GM23338 (cell line): Measurements from ENCODE around the gene ZCCHC24. TPM values are rescaled to one million over a fixed set of nuclear protein-coding genes. Genes with fewer than 3 reads are reported as not detected.

ENCODE experiments used
- ATAC-seq: fragments of 200-7000 bp; cut with Tn5 transposase; 3 replicates; pipeline ENCODE4 v1.9.1; 2020
- DNase-seq: peaks from one replicate; pipeline ENCODE4 v3.0.0-alpha.2; 2015; ENCODE audit warnings: low spot score
- H2AFZ ChIP-seq: fragments of 200-600 bp; sonication (generic); 2 replicates; pipeline ENCODE4 v1.8.0; 2016; ENCODE audit warnings: antibody characterized with exemption, mild to moderate bottlenecking, moderate library complexity
- H3F3A ChIP-seq: fragments of 200-600 bp; sonication (generic); replicated peaks from 2 replicates; pipeline ENCODE4 v1.8.0; 2017; ENCODE audit warnings: antibody characterized with exemption, mixed run types, low read depth
- H3K27ac ChIP-seq: fragments of 200-600 bp; sonication (generic); 2 replicates; pipeline ENCODE4 v1.6.1; 2016; ENCODE audit warnings: low read depth
- H3K27me3 ChIP-seq: fragments of 200-600 bp; sonication (generic); 2 replicates; pipeline ENCODE4 v1.8.0; 2016; ENCODE audit warnings: mild to moderate bottlenecking, mixed run types, moderate library complexity; ENCODE audit not compliant: insufficient read depth
- H3K36me3 ChIP-seq: fragments of 200-600 bp; sonication (generic); 2 replicates; pipeline ENCODE4 v1.8.0; 2016; ENCODE audit warnings: mild to moderate bottlenecking; ENCODE audit not compliant: insufficient read depth
- H3K4me1 ChIP-seq: fragments of 200-600 bp; sonication (generic); 2 replicates; pipeline ENCODE4 v1.8.0; 2016; ENCODE audit warnings: mild to moderate bottlenecking, moderate library complexity; ENCODE audit not compliant: insufficient read depth
- H3K4me2 ChIP-seq: fragments of 200-600 bp; sonication (generic); 2 replicates; pipeline ENCODE4 v1.7.1; 2017; ENCODE audit warnings: mixed run types
- H3K4me3 ChIP-seq: fragments of 200-600 bp; sonication (generic); 2 replicates; pipeline ENCODE4 v1.6.1; 2016; ENCODE audit warnings: mixed run types
- H3K79me2 ChIP-seq: fragments of 200-600 bp; sonication (generic); replicated peaks from 2 replicates; pipeline ENCODE4 v1.8.0; 2017; ENCODE audit warnings: mild to moderate bottlenecking; ENCODE audit not compliant: insufficient read depth
- H3K9me2 ChIP-seq: fragments of 200-600 bp; sonication (generic); 2 replicates; pipeline ENCODE4 v1.8.0; 2017; ENCODE audit not compliant: insufficient read depth
- H4K20me1 ChIP-seq: fragments of 200-600 bp; sonication (generic); replicated peaks from 2 replicates; pipeline ENCODE4 v1.8.0; 2017; ENCODE audit warnings: mild to moderate bottlenecking; ENCODE audit not compliant: insufficient read depth
- H3K27ac Mint-ChIP-seq: 2 replicates; pipeline ENCODE4 v1.8.0; 2020; ENCODE audit warnings: inconsistent platforms, mild to moderate bottlenecking, moderate library complexity, mixed read lengths
- H3K27me3 Mint-ChIP-seq: 3 replicates; pipeline ENCODE4 v1.8.0; 2022; ENCODE audit warnings: low read depth, mild to moderate bottlenecking, moderate library complexity, mixed read lengths, inconsistent platforms; ENCODE audit not compliant: insufficient read depth, poor library complexity
- H3K36me3 Mint-ChIP-seq: 3 replicates; pipeline ENCODE4 v1.8.0; 2021; ENCODE audit warnings: low read depth, mild to moderate bottlenecking, inconsistent platforms, moderate library complexity, mixed read lengths
- H3K4me1 Mint-ChIP-seq: 3 replicates; pipeline ENCODE4 v1.8.0; 2020; ENCODE audit warnings: mild to moderate bottlenecking, inconsistent platforms, mixed read lengths
- H3K4me3 Mint-ChIP-seq: 3 replicates; pipeline ENCODE4 v1.8.0; 2021; ENCODE audit warnings: moderate library complexity, mild to moderate bottlenecking, inconsistent platforms, mixed read lengths
- H3K9me3 Mint-ChIP-seq: 3 replicates; pipeline ENCODE4 v1.8.0; 2020; ENCODE audit warnings: moderate library complexity, mild to moderate bottlenecking, inconsistent platforms, mixed read lengths
- CREB1 ChIP-seq: fragments of 250-450 bp; sonication (Bioruptor Pico); IDR thresholded peaks from 2 replicates; pipeline ENCODE4 v1.5.0; 2020; ENCODE audit warnings: low read depth, mild to moderate bottlenecking, moderate library complexity
- EZH2 ChIP-seq: fragments of 200-600 bp; sonication (generic); IDR thresholded peaks from one replicate; pipeline ENCODE4 v1.8.0; 2017; ENCODE audit warnings: antibody characterized with exemption, mild to moderate bottlenecking, low read depth; ENCODE audit not compliant: unreplicated experiment
- EZH2phosphoT487 ChIP-seq: fragments of 200-600 bp; sonication (generic); IDR thresholded peaks from one replicate; pipeline ENCODE4 v1.8.1; 2018; ENCODE audit warnings: antibody characterized with exemption; ENCODE audit not compliant: unreplicated experiment
- JUNB ChIP-seq: IDR thresholded peaks from one replicate; pipeline ENCODE4 v1.6.1; 2016; ENCODE audit warnings: antibody characterized with exemption; ENCODE audit not compliant: unreplicated experiment
- NANOG ChIP-seq: IDR thresholded peaks from 2 replicates; pipeline ENCODE4 v1.6.1; 2016; ENCODE audit warnings: antibody characterized with exemption, borderline replicate concordance
- POLR2AphosphoS5 ChIP-seq: IDR thresholded peaks from 2 replicates; pipeline ENCODE4 v1.6.1; 2016; ENCODE audit warnings: antibody characterized with exemption, low read depth
- STAT1 ChIP-seq: IDR thresholded peaks from one replicate; pipeline ENCODE4 v1.6.1; 2016; ENCODE audit warnings: antibody characterized with exemption; ENCODE audit not compliant: unreplicated experiment
- ZNF114 ChIP-seq: fragments of 250-450 bp; sonication (Bioruptor Pico); IDR thresholded peaks from 2 replicates; pipeline ENCODE4 v1.5.0; 2020; ENCODE audit warnings: mild to moderate bottlenecking, moderate library complexity
- ZNF331 ChIP-seq: fragments of 250-450 bp; sonication (Bioruptor Pico); IDR thresholded peaks from 2 replicates; pipeline ENCODE4 v1.5.0; 2020; ENCODE audit warnings: low read depth, mild to moderate bottlenecking, moderate library complexity
- ZNF462 ChIP-seq: fragments of 250-450 bp; sonication (Bioruptor Pico); IDR thresholded peaks from 2 replicates; pipeline ENCODE4 v1.5.0; 2020; ENCODE audit warnings: mild to moderate bottlenecking, moderate library complexity
- polyA plus RNA-seq: library from polyadenylated mRNA; unstranded; fragments of >200 nt; fragmentation: Nextera tagmentation; extraction: Ambion mirVana; gene quantifications from 2 replicates; pipeline ENCODE4 v1.2.1, GENCODE V29; 2016
- total RNA-seq: library from RNA; depleted of rRNA; stranded (reverse); fragments of >200 nt; shearing (Covaris generic); gene quantifications from 2 replicates; pipeline ENCODE4 v1.2.3, GENCODE V29; 2014
- TF ChIP-seq, protein P1 (sequence below): IDR thresholded peaks from 2 replicates; pipeline ENCODE4 v1.6.1; 2016; ENCODE audit warnings: antibody characterized with exemption

Gene ZCCHC24
- total and polyA plus RNA-seq, 2 experiments from 2014 or later = 2.0 to 10.1 TPM

- ATAC-seq = no peak
- Mint-ChIP-seq H3K4me1 (peaks cover 21% of the 10 kb centered on the region), H3K36me3 (no peaks in the 10 kb centered on the region), H3K27ac (no peak overlapping the region), H3K27me3 (peaks cover 8% of the 10 kb centered on the region), H3K4me3 (no peak overlapping the region), H3K9me3 (no peaks in the 10 kb centered on the region)
- no peak for TF ChIP-seq ZNF331 (CRISPR knock-in tag)
- TF ChIP-seq ZNF462 (CRISPR knock-in tag) = no peak
- no peak for TF ChIP-seq EZH2
- no peak for TF ChIP-seq EZH2phosphoT487
- TF ChIP-seq JUNB = no peak
- TF ChIP-seq, protein P1, sequence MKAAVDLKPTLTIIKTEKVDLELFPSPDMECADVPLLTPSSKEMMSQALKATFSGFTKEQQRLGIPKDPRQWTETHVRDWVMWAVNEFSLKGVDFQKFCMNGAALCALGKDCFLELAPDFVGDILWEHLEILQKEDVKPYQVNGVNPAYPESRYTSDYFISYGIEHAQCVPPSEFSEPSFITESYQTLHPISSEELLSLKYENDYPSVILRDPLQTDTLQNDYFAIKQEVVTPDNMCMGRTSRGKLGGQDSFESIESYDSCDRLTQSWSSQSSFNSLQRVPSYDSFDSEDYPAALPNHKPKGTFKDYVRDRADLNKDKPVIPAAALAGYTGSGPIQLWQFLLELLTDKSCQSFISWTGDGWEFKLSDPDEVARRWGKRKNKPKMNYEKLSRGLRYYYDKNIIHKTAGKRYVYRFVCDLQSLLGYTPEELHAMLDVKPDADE = no peak
- TF ChIP-seq NANOG = no peak
- no peak for TF ChIP-seq POLR2AphosphoS5
- no peak for TF ChIP-seq STAT1
- no peak for TF ChIP-seq CREB1
- no peak for TF ChIP-seq ZNF114 (CRISPR knock-in tag)
- H3K27me3 ChIP-seq = no peaks in the 10 kb centered on the region
- no peaks in the 10 kb centered on the region for H3F3A ChIP-seq
- no peak overlapping the region for H3K27ac ChIP-seq
- no peak overlapping the region for H2AFZ ChIP-seq
- H3K9me2 ChIP-seq = no peaks in the 10 kb centered on the region
- DNase-seq = no peak
- H4K20me1 ChIP-seq = no peaks in the 10 kb centered on the region; the same call in 1 of the 2 replicates
- H3K4me2 ChIP-seq = no peak overlapping the region
- H3K79me2 ChIP-seq = no peaks in the 10 kb centered on the region
- no peak overlapping the region for H3K4me3 ChIP-seq
- no peaks in the 10 kb centered on the region for H3K4me1 ChIP-seq
- H3K36me3 ChIP-seq = no peaks in the 10 kb centered on the region
Measured at GRCh38 chr10:79417731-79418130, 27.7 kb downstream of the ZCCHC24 start.
